K562 (cell line): ENCODE data around the gene KCTD15. TPM values are rescaled to one million over a fixed set of nuclear protein-coding genes. Genes with fewer than 3 reads are reported as not detected.

Source experiments
- ADNP ChIP-seq: fragments of 200-800 bp; sonication (Bioruptor generic); IDR thresholded peaks from 2 replicates; pipeline ENCODE4 v1.6.1; 2016; ENCODE audit warnings: missing genetic modification characterization, missing compliant biosample characterization
- HNRNPL ChIP-seq: fragments of 200-400 bp; formaldehyde crosslinking; IDR thresholded peaks from 2 replicates; pipeline ENCODE4 v1.6.1; 2017; ENCODE audit warnings: low read depth, mild to moderate bottlenecking, low read length
- JUNB ChIP-seq: fragments of 450-650 bp; formaldehyde crosslinking; conservative IDR thresholded peaks from 2 replicates; pipeline ENCODE4 v1.4.0; 2020; ENCODE audit warnings: mild to moderate bottlenecking
- MCM2 ChIP-seq: fragments of 450-650 bp; IDR thresholded peaks from 2 replicates; pipeline ENCODE4 v1.6.1; 2017; ENCODE audit warnings: low read depth, mild to moderate bottlenecking
- NBN ChIP-seq: fragments of 450-650 bp; IDR thresholded peaks from 2 replicates; pipeline ENCODE4 v1.6.1; 2016; ENCODE audit warnings: low read depth, mild to moderate bottlenecking
- POLR2H ChIP-seq: IDR thresholded peaks from 2 replicates; pipeline ENCODE4 v1.6.1; 2016; ENCODE audit warnings: missing genetic modification characterization, low read depth, mild to moderate bottlenecking, control low read depth, missing compliant biosample characterization, moderate library complexity
- RBM25 ChIP-seq: fragments of 200-400 bp; formaldehyde crosslinking; IDR thresholded peaks from 2 replicates; pipeline ENCODE4 v1.6.1; 2018; ENCODE audit warnings: low read length, low read depth, moderate library complexity; ENCODE audit not compliant: severe bottlenecking
- RHOXF2B ChIP-seq: fragments of 250-450 bp; sonication (Bioruptor Pico); conservative IDR thresholded peaks from 2 replicates; pipeline ENCODE4 v1.5.1; 2021
- TEAD2 ChIP-seq: fragments of 450-650 bp; IDR thresholded peaks from 2 replicates; pipeline ENCODE4 v1.6.1; 2016; ENCODE audit warnings: missing genetic modification characterization, control low read depth, missing compliant biosample characterization
- ZKSCAN3 ChIP-seq: fragments of 250-450 bp; sonication (Bioruptor Pico); IDR thresholded peaks from 2 replicates; pipeline ENCODE4 v1.4.0; 2020
- ZNF146 ChIP-seq: IDR thresholded peaks from one replicate; pipeline ENCODE4 v1.6.1; 2018; ENCODE audit warnings: missing compliant biosample characterization; ENCODE audit not compliant: unreplicated experiment
- ZNF695 ChIP-seq: fragments of 450-650 bp; formaldehyde crosslinking; IDR thresholded peaks from 2 replicates; pipeline ENCODE4 v1.4.0; 2020; ENCODE audit warnings: mild to moderate bottlenecking, moderate library complexity
- polyA plus RNA-seq, 8 experiments: library from polyadenylated mRNA; depleted of rRNA in 4 of 8; stranded (reverse) in 5 of 8; unstranded in 3 of 8; fragments of >200 nt; fragmentation: Nextera tagmentation in 2 of 8; fragmentation: Illumina TruSeq in 1 of 8; extraction: Ambion mirVana in 2 of 8; extraction: Trizol in 1 of 8; gene quantifications; 2 replicates each; pipeline versions ENCODE4 v1.2.1 to v1.2.3, GENCODE V29; 2011 to 2014; ENCODE audit warnings: inconsistent platforms in 1 of 8, missing spikeins in 1 of 8
- total RNA-seq, 7 experiments: library from RNA; depleted of rRNA in 6 of 7; stranded (reverse); fragments of >200 nt in 6 of 7; fragmentation: Illumina TruSeq in 2 of 7; extraction: Trizol in 2 of 7; gene quantifications; 2 replicates each; pipeline versions ENCODE4 v1.2.1 to v1.2.3, GENCODE V29; 2011 to 2021; ENCODE audit warnings: low replicate concordance in 1 of 7
- TF ChIP-seq, protein P1 (sequence below): fragments of 200-400 bp; formaldehyde crosslinking; IDR thresholded peaks from 2 replicates; pipeline ENCODE4 v1.6.1; 2017; ENCODE audit warnings: mild to moderate bottlenecking, low read depth, low read length, moderate library complexity
- TF ChIP-seq, protein P2 (sequence below), 2 experiments: IDR thresholded peaks; 2 replicates each; pipeline ENCODE4 v1.6.1; 2012; ENCODE audit warnings: improper control_type of control experiment in 2 of 2, low read depth in 2 of 2, low read length in 2 of 2, borderline replicate concordance in 1 of 2

KCTD15 gene
- total and polyA plus RNA-seq, 9 of the 15 experiments (the other 6 are each of a cell fraction or from before 2014, with no cell fraction given) = 1.7 to 49.0 (median 11.8) TPM

DNA sequence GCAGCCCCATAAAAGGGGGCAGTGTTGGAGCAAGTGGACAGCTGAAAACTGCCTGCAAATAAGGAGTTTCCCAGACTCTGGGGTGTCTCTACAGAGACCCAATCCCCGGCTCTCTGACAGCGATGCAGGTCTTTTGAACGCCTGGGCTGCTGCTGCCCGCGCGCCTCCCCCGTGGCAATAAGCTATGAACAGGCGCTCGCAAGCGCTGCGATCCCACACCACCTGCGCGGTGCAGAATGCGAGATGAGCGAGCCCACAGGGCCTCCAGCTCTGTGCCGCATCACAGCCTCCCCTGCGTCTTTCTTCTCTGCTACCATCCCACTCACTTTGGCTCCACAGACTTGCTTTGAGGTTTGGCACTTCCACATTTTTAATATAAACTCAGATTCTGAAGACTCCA, 62.3 kb downstream of the KCTD15 start (continued):
- TF ChIP-seq POLR2H (tag) = no peak
- no peak for TF ChIP-seq ZKSCAN3
- TF ChIP-seq RBM25 = no peak
- TF ChIP-seq ZNF695 = no peak
- no peak for TF ChIP-seq RHOXF2B (CRISPR knock-in tag)
- TF ChIP-seq MCM2 = no peak
- TF ChIP-seq, protein P1, sequence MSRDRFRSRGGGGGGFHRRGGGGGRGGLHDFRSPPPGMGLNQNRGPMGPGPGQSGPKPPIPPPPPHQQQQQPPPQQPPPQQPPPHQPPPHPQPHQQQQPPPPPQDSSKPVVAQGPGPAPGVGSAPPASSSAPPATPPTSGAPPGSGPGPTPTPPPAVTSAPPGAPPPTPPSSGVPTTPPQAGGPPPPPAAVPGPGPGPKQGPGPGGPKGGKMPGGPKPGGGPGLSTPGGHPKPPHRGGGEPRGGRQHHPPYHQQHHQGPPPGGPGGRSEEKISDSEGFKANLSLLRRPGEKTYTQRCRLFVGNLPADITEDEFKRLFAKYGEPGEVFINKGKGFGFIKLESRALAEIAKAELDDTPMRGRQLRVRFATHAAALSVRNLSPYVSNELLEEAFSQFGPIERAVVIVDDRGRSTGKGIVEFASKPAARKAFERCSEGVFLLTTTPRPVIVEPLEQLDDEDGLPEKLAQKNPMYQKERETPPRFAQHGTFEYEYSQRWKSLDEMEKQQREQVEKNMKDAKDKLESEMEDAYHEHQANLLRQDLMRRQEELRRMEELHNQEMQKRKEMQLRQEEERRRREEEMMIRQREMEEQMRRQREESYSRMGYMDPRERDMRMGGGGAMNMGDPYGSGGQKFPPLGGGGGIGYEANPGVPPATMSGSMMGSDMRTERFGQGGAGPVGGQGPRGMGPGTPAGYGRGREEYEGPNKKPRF = no peak
- no peak for TF ChIP-seq ZNF146 (CRISPR knock-in tag)
- no peak for TF ChIP-seq NBN
- TF ChIP-seq TEAD2 (tag) = no peak
- TF ChIP-seq HNRNPL = no peak
- TF ChIP-seq JUNB (CRISPR knock-in tag) = no peak
- no peak for TF ChIP-seq ADNP (tag)
- TF ChIP-seq, protein P2, sequence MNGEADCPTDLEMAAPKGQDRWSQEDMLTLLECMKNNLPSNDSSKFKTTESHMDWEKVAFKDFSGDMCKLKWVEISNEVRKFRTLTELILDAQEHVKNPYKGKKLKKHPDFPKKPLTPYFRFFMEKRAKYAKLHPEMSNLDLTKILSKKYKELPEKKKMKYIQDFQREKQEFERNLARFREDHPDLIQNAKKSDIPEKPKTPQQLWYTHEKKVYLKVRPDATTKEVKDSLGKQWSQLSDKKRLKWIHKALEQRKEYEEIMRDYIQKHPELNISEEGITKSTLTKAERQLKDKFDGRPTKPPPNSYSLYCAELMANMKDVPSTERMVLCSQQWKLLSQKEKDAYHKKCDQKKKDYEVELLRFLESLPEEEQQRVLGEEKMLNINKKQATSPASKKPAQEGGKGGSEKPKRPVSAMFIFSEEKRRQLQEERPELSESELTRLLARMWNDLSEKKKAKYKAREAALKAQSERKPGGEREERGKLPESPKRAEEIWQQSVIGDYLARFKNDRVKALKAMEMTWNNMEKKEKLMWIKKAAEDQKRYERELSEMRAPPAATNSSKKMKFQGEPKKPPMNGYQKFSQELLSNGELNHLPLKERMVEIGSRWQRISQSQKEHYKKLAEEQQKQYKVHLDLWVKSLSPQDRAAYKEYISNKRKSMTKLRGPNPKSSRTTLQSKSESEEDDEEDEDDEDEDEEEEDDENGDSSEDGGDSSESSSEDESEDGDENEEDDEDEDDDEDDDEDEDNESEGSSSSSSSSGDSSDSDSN (IDR thresholded peaks at IDR 0.05; ENCODE audit: borderline replicate concordance in 1 of 2, low read depth in 2 of 2, low read length in 2 of 2) = no peak
